A673 (cell line): ENCODE results near the gene TENT5A. TPM values are rescaled to one million over a fixed set of nuclear protein-coding genes. Genes with fewer than 3 reads are reported as not detected.

ENCODE experiments used
- BruUV-seq: library from RNA; stranded (reverse); fragments of 400-500 nt; replicated peaks from 2 replicates; lab custom pipeline; 2021; lab: Mats Ljungman, UMichigan
- CTCF ChIA-PET: fragments of 300-600 bp; sonication (Branson Sonifier 250); formaldehyde crosslinking; loops from one replicate; lab custom pipeline; 2022; ENCODE audit warnings: antibody characterized with exemption; lab: Charles Lee
- POLR2A ChIA-PET: fragments of 300-600 bp; sonication (Branson Sonifier 250); formaldehyde crosslinking; loops from one replicate; lab custom pipeline; 2022; ENCODE audit warnings: antibody characterized with exemption; ENCODE audit not compliant: low non-redundant PET; lab: Charles Lee
- DNase-seq: peaks from one replicate; pipeline ENCODE4 v3.0.0-alpha.2; 2015; ENCODE audit warnings: low spot score
- H3K27ac ChIP-seq: fragments of 200-600 bp; sonication (generic); 2 replicates; pipeline ENCODE4 v1.5.1; 2016; ENCODE audit warnings: mixed run types, low read depth, mild to moderate bottlenecking, mixed read lengths, antibody characterized with exemption, low read length; ENCODE audit not compliant: poor library complexity, severe bottlenecking
- H3K27me3 ChIP-seq: fragments of 200-600 bp; sonication (generic); replicated peaks from 2 replicates; pipeline ENCODE4 v1.6.1; 2017; ENCODE audit warnings: mixed run types, low read depth, mild to moderate bottlenecking, mixed read lengths, antibody characterized with exemption, low read length; ENCODE audit not compliant: insufficient read depth, poor library complexity
- H3K36me3 ChIP-seq: fragments of 200-600 bp; sonication (generic); 2 replicates; pipeline ENCODE4 v1.6.1; 2016; ENCODE audit warnings: mixed run types, mild to moderate bottlenecking, mixed read lengths, antibody characterized with exemption, low read length; ENCODE audit not compliant: insufficient read depth, poor library complexity, severe bottlenecking
- H3K4me1 ChIP-seq: fragments of 200-600 bp; sonication (generic); 2 replicates; pipeline ENCODE4 v1.6.1; 2017; ENCODE audit warnings: mixed run types, mild to moderate bottlenecking, mixed read lengths, antibody characterized with exemption, low read length; ENCODE audit not compliant: insufficient read depth, poor library complexity, severe bottlenecking
- H3K4me3 ChIP-seq: fragments of 200-600 bp; sonication (generic); 2 replicates; pipeline ENCODE4 v1.5.1; 2016; ENCODE audit warnings: low read depth, mixed run types, mild to moderate bottlenecking, mixed read lengths, low read length; ENCODE audit not compliant: poor library complexity, severe bottlenecking
- H3K9me3 ChIP-seq: fragments of 200-600 bp; sonication (generic); 2 replicates; pipeline ENCODE4 v1.6.1; 2016; ENCODE audit warnings: mixed run types, low read depth, mild to moderate bottlenecking, mixed read lengths, antibody characterized with exemption, low read length; ENCODE audit not compliant: poor library complexity, severe bottlenecking
- EZH2 ChIP-seq: fragments of 200-600 bp; sonication (generic); IDR thresholded peaks from 2 replicates; pipeline ENCODE4 v1.6.1; 2017; ENCODE audit warnings: borderline replicate concordance, low read depth, mild to moderate bottlenecking, mixed read lengths, antibody characterized with exemption, low read length; ENCODE audit not compliant: poor library complexity, severe bottlenecking
- intact Hi-C: fragments of 100-400 bp; cut with micrococcal nuclease; formaldehyde crosslinking; loops from one replicate; pipeline ENCODE4 v1.10.0; 2022; ENCODE audit not compliant: unreplicated experiment
- total RNA-seq: library from RNA; stranded (reverse); gene quantifications from 2 replicates; pipeline ENCODE4 v1.2.3, GENCODE V29; 2021
- TF ChIP-seq, protein P1 (sequence below): fragments of 300-800, 200-600 bp; sonication (generic); conservative IDR thresholded peaks from 2 replicates; pipeline ENCODE4 v1.5.1; 2017; ENCODE audit warnings: low read depth, mild to moderate bottlenecking, antibody characterized with exemption, low read length, moderate library complexity, mixed read lengths

TENT5A gene
- total RNA-seq, 1 experiment from 2014 or later, result 37.1 TPM

DNA sequence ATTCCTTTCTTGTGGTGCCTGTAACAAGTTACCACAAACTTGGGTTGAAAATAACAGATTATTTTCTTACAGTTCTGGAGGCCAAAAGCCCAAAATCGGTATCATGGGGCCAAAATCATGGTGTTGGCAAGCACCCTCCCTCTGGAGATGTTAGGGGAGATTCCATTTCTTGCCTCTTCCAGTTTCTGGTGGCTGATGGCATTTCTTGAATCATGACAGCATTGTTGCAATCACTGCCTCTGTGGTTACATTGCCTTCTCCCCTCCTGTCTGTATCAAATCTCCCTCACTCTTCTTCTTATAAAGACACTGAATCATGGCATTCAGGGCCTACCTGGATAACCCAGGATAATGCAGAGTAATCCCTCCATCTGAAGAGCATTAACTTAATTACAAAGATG, 17.9 kb upstream of the TENT5A start:
- POLR2A ChIA-PET, result no interaction called here
- intact Hi-C loops, result no loop called here

DNA sequence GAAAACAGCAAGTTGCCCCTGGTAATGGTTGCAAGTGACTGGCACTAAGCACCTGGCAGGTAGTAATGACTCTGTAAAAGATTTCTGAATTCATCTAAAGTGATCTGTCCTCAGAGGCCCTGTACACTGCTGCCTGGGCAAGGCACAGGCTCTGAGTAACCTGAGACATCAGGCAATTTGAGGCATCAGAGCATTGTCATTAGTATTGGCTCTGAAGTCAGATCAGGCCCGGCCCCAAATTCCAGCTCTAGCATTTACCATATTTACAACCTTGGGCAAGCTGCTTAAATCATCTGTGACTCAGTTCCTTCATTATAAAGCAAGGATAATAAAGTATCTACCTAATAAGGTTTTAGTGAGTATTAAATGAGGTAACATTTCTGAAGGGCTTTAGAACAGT, 17.3 kb upstream of the TENT5A start:
- CTCF ChIA-PET, result no interaction called here
- intact Hi-C loops, result no loop called here
- POLR2A ChIA-PET, result no interaction called here

More for the DNA sequence above, 17.9 kb upstream of the TENT5A start:
- Histone ChIP-seq H3K36me3 (no peaks in the 10 kb centered on the region), H3K4me3 (no peak overlapping the region), H3K4me1 (peaks cover 14% of the 10 kb centered on the region), H3K27me3 (no peaks in the 10 kb centered on the region), H3K27ac (no peak overlapping the region), H3K9me3 (no peaks in the 10 kb centered on the region)
- no TSS peak for BruUV-seq
- CTCF ChIA-PET, result no interaction called here
- DNase-seq, result no peak
- TF ChIP-seq EZH2, result no peak
- TF ChIP-seq, protein P1, sequence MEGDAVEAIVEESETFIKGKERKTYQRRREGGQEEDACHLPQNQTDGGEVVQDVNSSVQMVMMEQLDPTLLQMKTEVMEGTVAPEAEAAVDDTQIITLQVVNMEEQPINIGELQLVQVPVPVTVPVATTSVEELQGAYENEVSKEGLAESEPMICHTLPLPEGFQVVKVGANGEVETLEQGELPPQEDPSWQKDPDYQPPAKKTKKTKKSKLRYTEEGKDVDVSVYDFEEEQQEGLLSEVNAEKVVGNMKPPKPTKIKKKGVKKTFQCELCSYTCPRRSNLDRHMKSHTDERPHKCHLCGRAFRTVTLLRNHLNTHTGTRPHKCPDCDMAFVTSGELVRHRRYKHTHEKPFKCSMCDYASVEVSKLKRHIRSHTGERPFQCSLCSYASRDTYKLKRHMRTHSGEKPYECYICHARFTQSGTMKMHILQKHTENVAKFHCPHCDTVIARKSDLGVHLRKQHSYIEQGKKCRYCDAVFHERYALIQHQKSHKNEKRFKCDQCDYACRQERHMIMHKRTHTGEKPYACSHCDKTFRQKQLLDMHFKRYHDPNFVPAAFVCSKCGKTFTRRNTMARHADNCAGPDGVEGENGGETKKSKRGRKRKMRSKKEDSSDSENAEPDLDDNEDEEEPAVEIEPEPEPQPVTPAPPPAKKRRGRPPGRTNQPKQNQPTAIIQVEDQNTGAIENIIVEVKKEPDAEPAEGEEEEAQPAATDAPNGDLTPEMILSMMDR, result no peak

DNA sequence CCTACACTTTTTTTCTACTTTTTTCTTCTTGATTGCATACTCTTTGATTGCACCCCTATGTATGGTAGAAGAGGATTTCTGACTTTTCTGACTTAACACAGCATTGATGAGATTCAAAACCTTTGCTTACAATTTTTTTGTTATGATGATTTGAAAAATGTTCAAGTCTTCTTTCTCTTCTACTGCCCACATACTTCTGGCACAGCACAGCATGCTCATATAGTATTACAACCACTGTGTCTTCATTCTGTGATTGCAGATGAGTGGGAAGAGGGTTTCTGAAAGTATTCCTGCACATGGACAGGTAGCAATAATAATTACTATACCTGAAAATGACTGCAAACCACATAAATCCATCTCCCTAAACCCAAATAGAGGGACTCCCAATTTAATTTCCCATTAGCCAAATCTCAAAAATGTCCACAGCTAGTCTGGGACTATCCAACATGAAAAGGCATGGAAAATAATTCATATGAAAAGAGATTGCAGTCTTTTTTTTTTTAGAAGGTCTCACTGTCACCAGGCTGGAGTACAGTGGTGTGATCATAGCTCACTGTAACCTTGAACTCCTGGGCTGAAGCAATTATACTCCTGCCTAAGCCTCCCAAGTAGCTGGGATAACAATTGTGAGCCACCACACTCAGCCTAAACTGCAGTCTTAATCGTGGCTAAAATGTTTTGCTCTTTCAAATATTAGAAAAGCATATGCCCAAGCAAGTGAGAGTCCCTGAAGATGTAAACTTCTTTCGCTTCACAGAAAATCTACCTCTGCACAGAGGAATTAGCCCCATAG, 15.9 kb upstream of the TENT5A start:
- no peak for DNase-seq
- H3K4me3 ChIP-seq, result no peak overlapping the region
- no peak overlapping the region for H3K27ac ChIP-seq
- H3K9me3 ChIP-seq, result no peaks in the 10 kb centered on the region
- ChIA-PET POLR2A (no interaction called here), CTCF (no interaction called here)
- intact Hi-C loops, result no loop called here
- no peak for TF ChIP-seq EZH2
- no peaks in the 10 kb centered on the region for H3K36me3 ChIP-seq
- BruUV-seq, result no TSS peak
- peaks cover 14% of the 10 kb centered on the region for H3K4me1 ChIP-seq
- H3K27me3 ChIP-seq, result no peaks in the 10 kb centered on the region

More for the DNA sequence above, 17.3 kb upstream of the TENT5A start:
- Histone ChIP-seq H3K9me3 (no peaks in the 10 kb centered on the region), H3K27ac (no peak overlapping the region), H3K4me1 (peaks cover 14% of the 10 kb centered on the region), H3K4me3 (no peak overlapping the region), H3K27me3 (no peaks in the 10 kb centered on the region), H3K36me3 (no peaks in the 10 kb centered on the region)
- TF ChIP-seq, protein P1, result no peak
- no peak for TF ChIP-seq EZH2
- DNase-seq, result no peak
- no TSS peak for BruUV-seq
